ENCODE measurements around the gene RFX2. TPM values are rescaled to one million over a fixed set of nuclear protein-coding genes. Genes with fewer than 3 reads are reported as not detected.

Gene RFX2
- total RNA-seq, 1 experiment from 2014 or later: 10.5 TPM

- no TSS peak for BruUV-seq (replicated peaks)
- Histone ChIP-seq H3K4me3 (ENCODE audit: low read length) (no peak overlapping the region), H3K9ac (ENCODE audit: low read length) (no peak overlapping the region), H3K27me3 (ENCODE audit: low read length) (no peaks in the 10 kb centered on the region), H3K9me3 (ENCODE audit: low read length) (no peaks in the 10 kb centered on the region), H3K4me2 (ENCODE audit: low read length) (no peak overlapping the region), H3K27ac (ENCODE audit: low read length) (no peak overlapping the region), H3K79me2 (ENCODE audit: low read length) (no peaks in the 10 kb centered on the region), H3K36me3 (ENCODE audit: low read depth, low read length) (no peaks in the 10 kb centered on the region), H3K4me1 (ENCODE audit: insufficient read depth, low read length) (peaks cover 54% of the 10 kb centered on the region), H4K20me1 (ENCODE audit: low read length) (no peaks in the 10 kb centered on the region), H3K9me2 (replicated peaks; ENCODE audit: low read length) (no peaks in the 10 kb centered on the region), H3F3A (ENCODE audit: low read length, unreplicated experiment) (peaks cover 4% of the 10 kb centered on the region), H2AFZ (ENCODE audit: low read length) (no peak overlapping the region)
- ChIA-PET POLR2A (ENCODE audit: unreplicated experiment) (no interaction called here), CTCF (no interaction called here)
- TF ChIP-seq, protein P1, sequence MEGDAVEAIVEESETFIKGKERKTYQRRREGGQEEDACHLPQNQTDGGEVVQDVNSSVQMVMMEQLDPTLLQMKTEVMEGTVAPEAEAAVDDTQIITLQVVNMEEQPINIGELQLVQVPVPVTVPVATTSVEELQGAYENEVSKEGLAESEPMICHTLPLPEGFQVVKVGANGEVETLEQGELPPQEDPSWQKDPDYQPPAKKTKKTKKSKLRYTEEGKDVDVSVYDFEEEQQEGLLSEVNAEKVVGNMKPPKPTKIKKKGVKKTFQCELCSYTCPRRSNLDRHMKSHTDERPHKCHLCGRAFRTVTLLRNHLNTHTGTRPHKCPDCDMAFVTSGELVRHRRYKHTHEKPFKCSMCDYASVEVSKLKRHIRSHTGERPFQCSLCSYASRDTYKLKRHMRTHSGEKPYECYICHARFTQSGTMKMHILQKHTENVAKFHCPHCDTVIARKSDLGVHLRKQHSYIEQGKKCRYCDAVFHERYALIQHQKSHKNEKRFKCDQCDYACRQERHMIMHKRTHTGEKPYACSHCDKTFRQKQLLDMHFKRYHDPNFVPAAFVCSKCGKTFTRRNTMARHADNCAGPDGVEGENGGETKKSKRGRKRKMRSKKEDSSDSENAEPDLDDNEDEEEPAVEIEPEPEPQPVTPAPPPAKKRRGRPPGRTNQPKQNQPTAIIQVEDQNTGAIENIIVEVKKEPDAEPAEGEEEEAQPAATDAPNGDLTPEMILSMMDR (conservative IDR thresholded peaks at IDR 0.05; ENCODE audit: low read depth, low read length): no peak
- intact Hi-C loops (cut with micrococcal nuclease): no loop called here
- no peak for DNase-seq
- ATAC-seq: no peak
Measured at GRCh38 chr19:6062961-6063575, 47.2 kb downstream of the RFX2 start.

DNA sequence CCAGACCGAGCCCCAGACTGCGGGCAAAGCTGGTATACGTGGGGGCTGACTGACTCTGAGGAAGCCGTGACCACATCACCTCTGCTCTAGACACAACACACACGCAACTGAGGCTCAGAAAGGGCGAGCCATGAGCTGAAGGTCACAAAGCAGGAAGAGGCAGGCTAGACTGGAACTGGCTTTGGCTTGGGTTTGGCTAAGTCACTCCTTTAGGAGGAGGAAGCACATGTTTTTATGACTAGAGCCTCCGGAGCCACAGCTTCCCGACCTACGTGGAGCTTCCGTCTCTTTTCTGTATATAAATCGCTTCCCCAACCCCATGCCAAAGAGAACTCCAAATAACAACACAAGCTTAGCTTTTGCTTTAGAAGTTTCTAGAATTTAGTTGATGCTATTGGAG lies 48.0 kb downstream of the RFX2 start:
- Histone ChIP-seq H3K4me1 (ENCODE audit: insufficient read depth, low read length) (peaks cover 55% of the 10 kb centered on the region), H3K9ac (ENCODE audit: low read length) (no peak overlapping the region), H3K4me2 (ENCODE audit: low read length) (no peak overlapping the region), H3K27me3 (ENCODE audit: low read length) (no peaks in the 10 kb centered on the region), H3K36me3 (ENCODE audit: low read depth, low read length) (no peaks in the 10 kb centered on the region), H3K79me2 (ENCODE audit: low read length) (no peaks in the 10 kb centered on the region), H3K27ac (ENCODE audit: low read length) (no peak overlapping the region), H3K9me2 (replicated peaks; ENCODE audit: low read length) (no peaks in the 10 kb centered on the region), H3F3A (ENCODE audit: low read length, unreplicated experiment) (peaks cover 4% of the 10 kb centered on the region), H3K4me3 (ENCODE audit: low read length) (no peak overlapping the region), H4K20me1 (ENCODE audit: low read length) (no peaks in the 10 kb centered on the region), H3K9me3 (ENCODE audit: low read length) (no peaks in the 10 kb centered on the region), H2AFZ (ENCODE audit: low read length) (no peak overlapping the region)
- ATAC-seq (no peak), DNase-seq (no peak)
- no TSS peak for BruUV-seq (replicated peaks)
- intact Hi-C loops (cut with micrococcal nuclease): no loop called here
- TF ChIP-seq, protein P1 (conservative IDR thresholded peaks at IDR 0.05; ENCODE audit: low read depth, low read length): no peak
- TF ChIP-seq EZH2 (IDR thresholded peaks at IDR 0.05; ENCODE audit: low read length, unreplicated experiment): no peak
- no peak for TF ChIP-seq EZH2phosphoT487 (IDR thresholded peaks at IDR 0.05; ENCODE audit: borderline replicate concordance, low read length)
- POLR2A ChIA-PET (ENCODE audit: unreplicated experiment): no interaction called here
- CTCF ChIA-PET: interaction anchor here (0.6 kb wide), 1 partner anchor 65 kb away, joined by 3 read pairs; no protein-coding TSS in a partner anchor

DNA sequence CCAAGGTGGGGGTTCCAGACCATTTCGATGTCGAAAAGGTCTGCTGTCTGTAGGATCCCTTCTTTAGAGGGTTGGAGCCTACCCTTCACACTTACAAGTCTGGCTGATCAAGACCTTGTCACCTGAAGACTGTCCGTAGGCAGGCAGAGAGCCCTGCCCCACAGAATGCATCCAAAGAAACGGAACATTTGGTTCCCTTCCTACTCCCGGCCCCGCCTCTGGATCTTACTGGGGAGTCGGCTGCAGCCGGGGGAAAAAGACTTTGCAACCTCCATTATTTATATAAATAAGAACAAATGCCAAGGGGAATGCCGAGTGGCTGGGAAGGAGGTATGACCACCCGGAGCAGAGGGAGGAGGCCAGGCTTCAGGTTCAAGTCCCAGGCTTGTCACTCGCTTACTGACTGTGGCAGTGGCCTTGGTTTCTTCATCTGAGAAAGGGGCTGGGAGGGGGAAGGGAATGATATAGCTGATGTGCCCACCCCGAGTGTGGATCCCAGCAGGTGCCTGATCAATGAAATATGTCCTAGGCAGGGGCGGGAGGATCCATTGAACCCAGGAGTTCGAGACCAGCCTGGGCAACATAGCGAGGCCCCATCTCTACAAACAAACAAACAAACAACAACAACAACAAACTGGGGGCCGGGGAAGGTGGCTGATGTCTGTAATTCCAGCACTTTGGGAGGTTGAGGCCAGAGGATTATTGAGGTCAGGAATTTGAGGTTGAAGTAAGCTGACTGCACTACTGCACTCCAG lies 48.7 kb downstream of the RFX2 start:
- Histone ChIP-seq H3K9ac (ENCODE audit: low read length) (no peak overlapping the region), H2AFZ (ENCODE audit: low read length) (no peak overlapping the region), H3K4me2 (ENCODE audit: low read length) (peak overlapping the region; percentile 27; the same call in 1 of the 2 replicates), H3K4me3 (ENCODE audit: low read length) (no peak overlapping the region), H4K20me1 (ENCODE audit: low read length) (no peaks in the 10 kb centered on the region), H3F3A (ENCODE audit: low read length, unreplicated experiment) (peaks cover 4% of the 10 kb centered on the region), H3K9me2 (replicated peaks; ENCODE audit: low read length) (no peaks in the 10 kb centered on the region), H3K9me3 (ENCODE audit: low read length) (no peaks in the 10 kb centered on the region), H3K27ac (ENCODE audit: low read length) (no peak overlapping the region), H3K36me3 (ENCODE audit: low read depth, low read length) (no peaks in the 10 kb centered on the region), H3K27me3 (ENCODE audit: low read length) (no peaks in the 10 kb centered on the region), H3K4me1 (ENCODE audit: insufficient read depth, low read length) (peaks cover 55% of the 10 kb centered on the region), H3K79me2 (ENCODE audit: low read length) (no peaks in the 10 kb centered on the region)
- DNase-seq (no peak), ATAC-seq (no peak)
- intact Hi-C loops (cut with micrococcal nuclease): no loop called here
- ChIA-PET CTCF (interaction anchor here (0.6 kb wide), 1 partner anchor 66 kb away, joined by 3 read pairs; no protein-coding TSS in a partner anchor), POLR2A (ENCODE audit: unreplicated experiment) (no interaction called here)
- BruUV-seq (replicated peaks): no TSS peak
- TF ChIP-seq EZH2 (IDR thresholded peaks at IDR 0.05; ENCODE audit: low read length, unreplicated experiment): no peak
- TF ChIP-seq, protein P1 (conservative IDR thresholded peaks at IDR 0.05; ENCODE audit: low read depth, low read length): no peak
- no peak for TF ChIP-seq EZH2phosphoT487 (IDR thresholded peaks at IDR 0.05; ENCODE audit: borderline replicate concordance, low read length)

All from PC-3 (cell line).